ENCODE measurements around the gene JPH2.

The JPH2 gene

GRCh38 chr20:44138867-44139266 is 48.1 kb downstream of the JPH2 start:
- H3K36me3 ChIP-seq (ENCODE audit: low read length) = no peaks in the 10 kb centered on the region
- no peak overlapping the region for H2AFZ ChIP-seq (ENCODE audit: low read depth, low read length, severe bottlenecking)
- no peak overlapping the region for H3K4me2 ChIP-seq (ENCODE audit: low read depth, low read length, poor library complexity, severe bottlenecking)
- no peaks in the 10 kb centered on the region for H3K9me2 ChIP-seq (replicated peaks; ENCODE audit: insufficient read depth, low read length)
- H3K9ac ChIP-seq (ENCODE audit: low read length) = no peak overlapping the region
- H3K9me3 ChIP-seq (ENCODE audit: insufficient read depth, low read length) = no peaks in the 10 kb centered on the region
- H3K4me3 ChIP-seq (ENCODE audit: insufficient read depth, low read length, poor library complexity, severe bottlenecking) = no peak overlapping the region
- H3F3A ChIP-seq (ENCODE audit: insufficient read depth) = no peaks in the 10 kb centered on the region
- TF ChIP-seq EZH2phosphoT487 (conservative IDR thresholded peaks at IDR 0.05; ENCODE audit: low read length) (no peak), CTCF (IDR thresholded peaks at IDR 0.05; ENCODE audit: insufficient read depth, low read length, poor library complexity, severe bottlenecking) (no peak)
- H3K27ac ChIP-seq (ENCODE audit: low read depth, low read length) = no peak overlapping the region
- H3K27me3 ChIP-seq (ENCODE audit: low read length) = no peaks in the 10 kb centered on the region
- H4K20me1 ChIP-seq (ENCODE audit: low read depth, low read length) = no peaks in the 10 kb centered on the region
- H3K79me2 ChIP-seq (ENCODE audit: insufficient read depth, low read length) = no peaks in the 10 kb centered on the region

GRCh38 chr20:44137266-44137801 is 49.7 kb downstream of the JPH2 start:
- H3K27me3 ChIP-seq (ENCODE audit: low read length) = no peaks in the 10 kb centered on the region
- H3K79me2 ChIP-seq (ENCODE audit: insufficient read depth, low read length) = no peaks in the 10 kb centered on the region
- no peaks in the 10 kb centered on the region for H3K9me2 ChIP-seq (replicated peaks; ENCODE audit: insufficient read depth, low read length)
- no peak overlapping the region for H3K9ac ChIP-seq (ENCODE audit: low read length)
- no peaks in the 10 kb centered on the region for H4K20me1 ChIP-seq (ENCODE audit: low read depth, low read length)
- H2AFZ ChIP-seq (ENCODE audit: low read depth, low read length, severe bottlenecking) = no peak overlapping the region
- no peak overlapping the region for H3K4me3 ChIP-seq (ENCODE audit: insufficient read depth, low read length, poor library complexity, severe bottlenecking)
- no peaks in the 10 kb centered on the region for H3K36me3 ChIP-seq (ENCODE audit: low read length)
- H3K27ac ChIP-seq (ENCODE audit: low read depth, low read length) = no peak overlapping the region
- H3F3A ChIP-seq (ENCODE audit: insufficient read depth) = no peaks in the 10 kb centered on the region
- TF ChIP-seq CTCF (IDR thresholded peaks at IDR 0.05; ENCODE audit: insufficient read depth, low read length, poor library complexity, severe bottlenecking) (no peak), EZH2phosphoT487 (conservative IDR thresholded peaks at IDR 0.05; ENCODE audit: low read length) (no peak)
- H3K9me3 ChIP-seq (ENCODE audit: insufficient read depth, low read length) = no peaks in the 10 kb centered on the region
- H3K4me2 ChIP-seq (ENCODE audit: low read depth, low read length, poor library complexity, severe bottlenecking) = no peak overlapping the region

GRCh38 chr20:44136579-44137265 is 50.3 kb downstream of the JPH2 start:
- Histone ChIP-seq H3K9me3 (ENCODE audit: insufficient read depth, low read length) (no peaks in the 10 kb centered on the region), H2AFZ (ENCODE audit: low read depth, low read length, severe bottlenecking) (no peak overlapping the region), H3K36me3 (ENCODE audit: low read length) (no peaks in the 10 kb centered on the region), H3K79me2 (ENCODE audit: insufficient read depth, low read length) (no peaks in the 10 kb centered on the region), H3K27ac (ENCODE audit: low read depth, low read length) (no peak overlapping the region), H3K4me3 (ENCODE audit: insufficient read depth, low read length, poor library complexity, severe bottlenecking) (no peak overlapping the region), H4K20me1 (ENCODE audit: low read depth, low read length) (no peaks in the 10 kb centered on the region), H3K9ac (ENCODE audit: low read length) (no peak overlapping the region), H3K9me2 (replicated peaks; ENCODE audit: insufficient read depth, low read length) (no peaks in the 10 kb centered on the region), H3F3A (ENCODE audit: insufficient read depth) (no peaks in the 10 kb centered on the region), H3K4me2 (ENCODE audit: low read depth, low read length, poor library complexity, severe bottlenecking) (no peak overlapping the region), H3K27me3 (ENCODE audit: low read length) (no peaks in the 10 kb centered on the region)
- TF ChIP-seq CTCF (IDR thresholded peaks at IDR 0.05; ENCODE audit: insufficient read depth, low read length, poor library complexity, severe bottlenecking) = no peak
- no peak for TF ChIP-seq EZH2phosphoT487 (conservative IDR thresholded peaks at IDR 0.05; ENCODE audit: low read length)

Data from SU-DHL-6 (cell line).